ENCODE results near the gene GARIN5B.
"Not testable (repeated sequence)": the region's sequence is repeated elsewhere in the genome, so short reads cannot be mapped to it uniquely, and the experiment has no call there.

GARIN5B gene

DNA sequence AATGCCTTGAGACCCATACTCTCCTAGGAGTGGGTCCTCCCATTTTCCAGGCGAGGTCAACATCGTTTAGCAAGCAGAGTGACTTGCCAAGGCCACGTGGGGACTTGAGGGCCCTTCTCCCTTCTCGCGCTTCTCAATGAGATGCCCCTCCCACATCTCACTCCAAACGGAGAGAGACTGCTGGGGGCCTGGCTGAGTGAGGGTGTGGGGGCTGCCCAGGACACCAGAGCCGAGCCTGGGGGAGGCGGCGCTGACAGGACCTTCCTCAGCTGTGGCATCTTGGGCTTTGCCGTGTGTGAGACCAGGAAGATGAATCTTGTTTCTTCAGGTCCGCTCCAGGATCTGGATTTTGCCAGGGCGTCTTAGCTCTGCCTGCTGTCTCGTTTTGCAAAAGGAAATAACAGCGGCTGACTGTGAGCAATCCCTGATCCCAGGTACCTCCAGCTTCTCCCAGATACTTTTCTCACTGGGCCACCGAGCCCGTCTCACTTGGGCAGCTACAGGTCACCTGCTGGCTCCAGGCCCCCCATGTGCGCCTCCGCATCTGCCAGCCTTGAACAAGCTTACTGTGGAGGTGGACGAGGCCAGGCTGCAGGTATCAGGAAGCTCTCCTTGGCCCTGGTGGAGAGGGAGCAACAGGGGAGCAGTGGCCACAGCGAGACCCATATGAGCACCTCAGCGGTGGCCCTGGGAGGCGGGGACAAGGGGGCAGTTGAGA, 14.6 kb downstream of the GARIN5B start:
- no peak for DNase-seq (ENCODE audit: low spot score)

GRCh38 chr19:55347442-55348009, 15.5 kb downstream of the GARIN5B start:
- no peak for DNase-seq (ENCODE audit: low spot score)

GRCh38 chr19:55346725-55347441, 16.2 kb downstream of the GARIN5B start:
- no peak for DNase-seq (ENCODE audit: low spot score)

GRCh38 chr19:55345818-55346724, 17.0 kb downstream of the GARIN5B start:
- DNase-seq (ENCODE audit: low spot score) = no peak

GRCh38 chr19:55345101-55345817, 17.8 kb downstream of the GARIN5B start:
- no peak for DNase-seq (ENCODE audit: low spot score)

- DNase-seq (ENCODE audit: low spot score) = no peak
Measured at GRCh38 chr19:55344444-55344843, 18.6 kb downstream of the GARIN5B start.

GRCh38 chr19:55341595-55342531, 21.2 kb downstream of the GARIN5B start:
- no peak for DNase-seq (ENCODE audit: low spot score)

- DNase-seq (ENCODE audit: low spot score) = peak; percentile 96
Measured at GRCh38 chr19:55341171-55341588, 21.9 kb downstream of the GARIN5B start.

GRCh38 chr19:55340784-55341147, 22.3 kb downstream of the GARIN5B start:
- no peak for DNase-seq (ENCODE audit: low spot score)

- no peak for DNase-seq (ENCODE audit: low spot score)
Measured at GRCh38 chr19:55339889-55340783, 22.9 kb downstream of the GARIN5B start.

GRCh38 chr19:55339105-55339888, 23.8 kb downstream of the GARIN5B start, which contains the start of gene KMT5C:
Gene KMT5C (plus strand): TSS chr19:55339876. CDS start chr19:55341937, 2,061 bp downstream.
- peak; percentile 98 for DNase-seq (ENCODE audit: low spot score)

DNA sequence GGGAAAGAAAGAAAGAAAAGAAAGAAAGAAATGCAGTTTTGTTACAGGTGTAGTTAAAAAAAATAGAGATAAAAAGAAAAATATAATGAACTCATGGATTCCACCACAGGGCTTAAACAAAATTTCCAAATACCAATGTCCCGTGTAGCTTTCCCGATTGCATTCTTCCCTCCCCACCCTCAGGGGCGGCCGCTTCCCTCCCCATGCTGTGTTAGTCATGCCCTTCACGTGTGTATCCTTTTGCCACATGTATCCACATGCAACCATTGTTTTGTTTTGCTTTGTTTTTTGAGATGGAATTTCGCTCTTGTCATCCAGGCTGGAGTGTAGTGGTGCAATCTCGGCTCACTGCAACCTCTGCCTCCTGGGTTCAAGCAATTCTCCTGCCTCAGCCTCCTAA, 27.0 kb downstream of the GARIN5B start:
- DNase-seq (ENCODE audit: low spot score) = no peak

GRCh38 chr19:55333870-55334269, 29.2 kb downstream of the GARIN5B start:
- DNase-seq (ENCODE audit: low spot score) = peak; percentile 71

DNA sequence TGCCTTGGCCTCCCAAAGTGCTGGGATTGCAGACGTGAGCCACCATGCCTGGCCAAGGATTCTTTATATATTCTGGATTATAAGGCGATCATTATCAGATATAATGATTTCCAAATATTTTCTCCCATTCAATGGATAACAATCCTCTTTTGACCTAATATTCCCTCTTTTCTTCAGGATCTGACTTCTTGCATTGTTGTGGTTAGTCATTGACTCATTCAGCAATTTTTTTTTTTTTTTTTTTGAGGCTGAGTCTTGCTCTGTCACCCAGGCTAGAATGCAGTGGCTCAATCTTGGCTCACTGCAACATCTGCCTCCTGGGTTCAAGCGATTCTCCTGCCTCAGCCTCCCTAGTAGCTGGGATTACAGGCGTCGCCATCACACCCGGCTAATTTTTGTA, 33.3 kb downstream of the GARIN5B start:
- DNase-seq (ENCODE audit: low spot score) = not testable (repeated sequence)

DNA sequence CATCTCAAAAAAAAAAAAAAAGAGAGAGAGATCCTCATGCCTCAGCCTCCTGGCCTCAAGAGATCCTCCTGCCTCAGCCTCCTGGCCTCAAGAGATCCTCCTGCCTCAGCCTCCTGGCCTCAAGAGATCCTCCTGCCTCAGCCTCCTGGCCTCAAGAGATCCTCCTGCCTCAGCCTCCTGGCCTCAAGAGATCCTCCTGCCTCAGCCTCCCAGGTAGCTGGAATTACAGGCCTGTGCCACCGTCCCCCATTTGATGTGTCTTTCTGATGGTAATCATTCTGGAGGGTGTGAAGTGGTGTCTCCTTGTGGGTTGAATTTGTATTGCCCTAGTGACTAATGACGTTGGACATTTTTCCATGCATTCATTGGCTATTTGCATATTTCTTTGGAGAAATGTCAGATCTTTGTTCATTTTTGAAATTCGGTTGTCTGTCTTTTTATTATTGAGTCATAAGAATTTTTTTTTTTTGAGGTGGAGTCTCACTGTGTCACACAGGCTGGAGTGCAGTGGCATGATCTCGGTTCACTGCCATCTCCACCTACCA, 34.2 kb downstream of the GARIN5B start:
- not testable (repeated sequence) for DNase-seq (ENCODE audit: low spot score)

DNA sequence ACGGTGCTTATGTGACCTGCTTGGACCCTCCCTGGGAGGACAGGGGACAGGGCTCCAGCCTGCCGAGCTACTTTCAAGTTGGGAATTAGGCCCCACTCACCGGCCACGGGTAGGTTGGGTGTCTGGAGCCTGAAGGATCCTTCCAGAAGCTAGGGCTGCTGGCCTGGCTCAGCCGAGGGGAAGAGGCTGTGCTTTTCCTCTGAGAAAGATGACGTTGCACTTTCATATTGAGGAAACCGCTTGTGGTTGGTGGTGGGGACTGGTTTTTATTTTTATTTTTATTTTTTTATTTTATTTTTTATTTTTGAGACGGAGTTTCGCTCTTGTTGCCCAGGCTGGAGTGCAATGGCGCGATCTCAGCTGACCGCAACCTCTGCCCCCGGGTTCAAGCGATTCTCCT, 37.9 kb downstream of the GARIN5B start, which contains the start of gene TMEM150B:
Gene TMEM150B, minus strand, starts transcription at position 170 of the 400 bp plus-strand sequence. CDS start 4,305 bp downstream, outside the sequence.
- no peak for DNase-seq (ENCODE audit: low spot score)

DNA sequence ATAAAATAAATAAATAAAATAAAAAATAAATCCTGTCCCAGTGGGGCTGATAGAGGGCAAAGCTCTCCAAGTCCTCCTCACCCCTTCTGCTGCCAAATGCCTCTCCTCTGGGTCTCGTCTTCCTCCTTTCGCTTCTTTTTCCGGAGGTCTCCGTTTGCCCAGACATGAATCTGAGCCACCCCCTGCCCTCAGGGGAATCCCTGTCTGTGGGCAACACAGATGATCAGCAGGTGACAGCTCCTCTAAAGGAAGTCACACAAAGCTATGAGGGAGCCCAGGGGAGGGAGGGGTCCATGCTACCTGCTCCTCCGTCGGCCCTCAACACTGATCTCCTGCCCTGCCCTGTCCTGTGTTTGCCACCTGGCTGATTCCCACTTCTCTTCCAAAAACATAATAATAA, 38.4 kb downstream of the GARIN5B start:
- DNase-seq (ENCODE audit: low spot score) = no peak

Measured in HuH-7 (cell line).